Esophagus squamous epithelium (tissue), 5 donors: Measurements from ENCODE around the gene ACP4. TPM values are rescaled to one million over a fixed set of nuclear protein-coding genes. Genes with fewer than 3 reads are reported as not detected.
"Not testable (repeated sequence)": the region's sequence is repeated elsewhere in the genome, so short reads cannot be mapped to it uniquely, and the experiment has no call there.

ENCODE experiments used
- DNase-seq: peaks from one replicate; lab custom pipeline; 2025; lab: John Stamatoyannopoulos, UW
- H3K27ac ChIP-seq, 4 donors: fragments of 200-600 bp; sonication (generic); one replicate each; pipeline ENCODE4 v1.5.1; 2016 to 2019; ENCODE audit warnings: mild to moderate bottlenecking in 1 of 4
- H3K27me3 ChIP-seq, 4 donors: fragments of 200-600 bp; sonication (generic); 1 replicate in 3 of 4; 2 replicates in 1 of 4; pipeline versions ENCODE4 v1.5.1 to v1.6.0; 2017 to 2021; ENCODE audit warnings: antibody characterized with exemption in 1 of 4
- H3K36me3 ChIP-seq, 3 donors: fragments of 200-600 bp; sonication (generic); one replicate each; pipeline ENCODE4 v1.5.1; 2016 to 2019
- H3K4me1 ChIP-seq, 3 donors: fragments of 200-600 bp; sonication (generic); one replicate each; pipeline ENCODE4 v1.5.1; 2017 to 2019
- H3K4me3 ChIP-seq, 4 donors: fragments of 200-600 bp; sonication (generic); 1 replicate in 3 of 4; 2 replicates in 1 of 4; pipeline ENCODE4 v1.5.1; 2016 to 2019; ENCODE audit warnings: mild to moderate bottlenecking in 2 of 4, moderate library complexity in 1 of 4
- H3K9me3 ChIP-seq, 3 donors: fragments of 200-600 bp; sonication (generic); one replicate each; pipeline ENCODE4 v1.5.1; 2016 to 2019
- CTCF ChIP-seq, 6 experiments: fragments of 450-650 bp in 4 of 6; fragments of 200-600 bp in 2 of 6; sonication (generic) in 2 of 6; IDR thresholded peaks; one replicate each; pipeline ENCODE4 v1.5.1; 2016 to 2019; ENCODE audit warnings: antibody characterized with exemption in 6 of 6, mild to moderate bottlenecking in 4 of 6, moderate library complexity in 4 of 6
- POLR2A ChIP-seq, 4 donors: fragments of 450-650 bp; IDR thresholded peaks; one replicate each; pipeline ENCODE4 v1.6.1; 2017; ENCODE audit warnings: antibody characterized with exemption in 4 of 4, mild to moderate bottlenecking in 4 of 4, moderate library complexity in 3 of 4
- WGBS, 2 donors: methylation state at CpG; one replicate each; pipeline ENCODE4 v1.1.5; 2018; 5-methylcytosine and 5-hydroxymethylcytosine counted together
- intact Hi-C: fragments of 100-400 bp; cut with DNase I; formaldehyde crosslinking; loops from one replicate; pipeline ENCODE4 v1.15.0; 2022
- total RNA-seq, 4 donors: library from RNA; depleted of rRNA; stranded (reverse); fragments of >200 nt; gene quantifications; one replicate each; pipeline ENCODE4 v1.1.0, GENCODE V29; 2016
- donor health status: DM: yes; HTN: yes; CAD: no.

The ACP4 gene
- total RNA-seq, 4 donors from 2014 or later: not detected

- Histone ChIP-seq H3K4me1 (peaks cover 0 to 9% (median 0%) of the 10 kb centered on the region in 3 donors), H3K27ac (no peak overlapping the region), H3K4me3 (no peak overlapping the region), H3K27me3 (peaks cover 0 to 86% (median 8%) of the 10 kb centered on the region in 4 donors), H3K9me3 (peaks cover 0 to 8% (median 8%) of the 10 kb centered on the region in 3 donors), H3K36me3 (no peaks in the 10 kb centered on the region)
- intact Hi-C loops: loop anchor here (5.0 kb wide), 2 partner anchors 177 to 412 kb away; partner anchors contain the start of gene NAPSA
- TF ChIP-seq CTCF (IDR thresholded peaks at IDR 0.05): no peak
- no peak for TF ChIP-seq POLR2A (IDR thresholded peaks at IDR 0.05)
- WGBS, 2 donors: 44 to 49% methylated on average over 13 to 14 of the region's 25 CpGs
- no peak for DNase-seq
Observed at GRCh38 chr19:50779504-50780457, 10.4 kb upstream of the ACP4 start.

DNA sequence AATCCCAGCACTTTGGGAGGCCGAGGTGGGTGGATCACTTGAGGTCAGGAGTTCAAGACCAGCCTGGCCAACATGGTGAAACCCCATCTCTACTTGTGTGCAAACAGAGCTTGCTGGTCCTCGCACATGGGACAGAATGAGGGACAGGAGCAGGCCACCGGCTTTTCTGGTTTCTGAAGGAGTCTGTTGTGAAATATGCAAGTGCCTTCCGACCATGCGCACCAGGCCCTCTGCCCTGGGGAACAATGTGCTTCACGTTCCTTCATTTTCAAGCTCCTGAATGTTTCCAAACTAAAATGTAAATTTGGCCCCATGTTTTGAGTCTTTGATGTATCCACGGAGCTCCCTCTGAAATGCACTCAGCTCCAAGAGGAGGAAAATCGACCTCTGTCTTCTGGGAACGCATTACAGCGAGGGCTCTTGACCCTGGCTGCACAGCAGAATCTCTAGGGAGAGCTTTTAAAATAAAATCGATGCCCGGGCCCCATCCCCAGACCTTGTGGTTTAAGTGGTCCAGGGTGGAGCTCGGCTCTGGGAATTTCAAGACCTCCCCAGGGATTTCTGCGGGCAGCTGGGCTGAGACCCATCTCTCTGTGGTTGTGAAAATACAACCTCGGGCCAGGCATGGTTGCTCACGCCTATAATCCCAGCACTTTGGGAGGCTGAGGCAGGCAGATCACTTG lies 9.3 kb upstream of the ACP4 start:
- no peak for TF ChIP-seq CTCF (IDR thresholded peaks at IDR 0.05)
- no peak for TF ChIP-seq POLR2A (IDR thresholded peaks at IDR 0.05)
- Histone ChIP-seq H3K27ac (no peak overlapping the region), H3K36me3 (no peaks in the 10 kb centered on the region), H3K9me3 (peaks cover 0 to 8% (median 8%) of the 10 kb centered on the region in 3 donors), H3K4me1 (peaks cover 0 to 9% (median 0%) of the 10 kb centered on the region in 3 donors), H3K27me3 (peaks cover 0 to 80% (median 8%) of the 10 kb centered on the region in 4 donors), H3K4me3 (no peak overlapping the region)
- no peak for DNase-seq
- WGBS, 2 donors: 38 to 51% methylated on average over 4 to 12 of the region's 16 CpGs
- intact Hi-C loops: loop anchor here (5.0 kb wide), 2 partner anchors 179 to 414 kb away; partner anchors contain the start of gene NAPSA

- peaks cover 0 to 62% (median 7%) of the 10 kb centered on the region in 4 donors for H3K27me3 ChIP-seq
- intact Hi-C loops: loop anchor here (5.0 kb wide), 2 partner anchors 181 to 416 kb away; partner anchors contain the start of gene NAPSA
- H3K9me3 ChIP-seq, H3K4me1 ChIP-seq, H3K27ac ChIP-seq, H3K36me3 ChIP-seq, DNase-seq, H3K4me3 ChIP-seq: not testable (repeated sequence)
- 25 to 32% methylated on average over 8 of the region's 8 CpGs for WGBS, 2 donors
Observed at GRCh38 chr19:50783848-50784152, 6.4 kb upstream of the ACP4 start.

DNA sequence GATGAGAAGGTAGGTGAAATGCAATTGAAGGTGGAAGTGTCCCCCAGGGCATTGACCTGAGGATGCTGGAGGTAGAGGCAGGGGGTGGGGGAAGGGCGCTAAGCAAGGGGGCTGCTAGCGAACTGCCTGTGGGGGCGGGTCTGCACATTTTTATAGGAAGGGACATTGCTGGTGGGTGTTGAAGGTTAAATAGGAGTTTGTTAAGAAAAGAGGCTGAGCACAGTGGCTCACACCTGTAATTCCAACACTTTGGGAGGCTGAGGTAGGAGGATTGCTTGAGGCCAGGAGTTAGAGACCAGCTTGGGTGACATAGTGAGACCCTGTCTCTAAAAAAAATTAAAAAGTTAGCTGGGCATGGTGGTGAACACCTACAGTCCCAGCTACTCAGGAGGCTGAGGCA lies 5.5 kb upstream of the ACP4 start:
- DNase-seq: no peak
- H3K4me1 ChIP-seq: peaks cover 0 to 4% (median 0%) of the 10 kb centered on the region in 3 donors
- WGBS, 2 donors: 97% methylated on average over 3 of the region's 3 CpGs; no CpG with 5 or more reads in 1 of the 2 donors
- TF ChIP-seq POLR2A (IDR thresholded peaks at IDR 0.05) (no peak), CTCF (IDR thresholded peaks at IDR 0.05) (no peak)
- H3K4me3 ChIP-seq: no peak overlapping the region
- intact Hi-C loops: loop anchor here (5.0 kb wide), 2 partner anchors 182 to 417 kb away; partner anchors contain the start of gene NAPSA
- H3K27ac ChIP-seq: no peak overlapping the region
- no peaks in the 10 kb centered on the region for H3K9me3 ChIP-seq
- H3K36me3 ChIP-seq: no peaks in the 10 kb centered on the region
- H3K27me3 ChIP-seq: peaks cover 0 to 56% (median 2%) of the 10 kb centered on the region in 4 donors

DNA sequence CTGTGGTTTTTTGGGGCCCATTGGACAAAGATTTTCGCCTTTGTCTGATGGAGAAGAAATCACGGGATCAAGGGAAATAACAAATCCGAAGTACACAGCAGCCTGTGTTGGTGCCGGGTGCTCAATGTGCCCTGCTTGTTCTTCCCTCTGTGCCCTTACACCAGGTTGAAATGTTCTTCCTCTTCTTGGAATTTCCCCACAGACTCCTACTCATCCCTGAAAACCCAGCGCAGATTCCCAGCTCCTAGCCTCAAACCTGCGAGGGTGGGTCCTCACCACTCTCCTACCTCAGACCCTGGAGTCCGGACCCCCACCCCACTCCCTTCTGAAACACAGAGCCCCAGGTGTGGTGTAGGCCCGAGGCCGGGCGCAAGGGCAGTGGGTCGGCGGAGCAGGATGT lies 4.9 kb upstream of the ACP4 start:
- no peaks in the 10 kb centered on the region for H3K9me3 ChIP-seq
- no peak for DNase-seq
- H3K4me3 ChIP-seq: no peak overlapping the region
- peaks cover 0 to 51% (median 1%) of the 10 kb centered on the region in 4 donors for H3K27me3 ChIP-seq
- WGBS, 2 donors: 80 to 88% methylated on average over 6 of the region's 12 CpGs
- intact Hi-C loops: no loop called here
- TF ChIP-seq POLR2A (IDR thresholded peaks at IDR 0.05): no peak
- TF ChIP-seq CTCF (IDR thresholded peaks at IDR 0.05): no peak
- H3K36me3 ChIP-seq: no peaks in the 10 kb centered on the region
- no peak overlapping the region for H3K27ac ChIP-seq
- H3K4me1 ChIP-seq: peaks cover 0 to 4% (median 0%) of the 10 kb centered on the region in 3 donors
